H9 (cell line): Measurements from ENCODE around the gene DSG2. TPM values are rescaled to one million over a fixed set of nuclear protein-coding genes. Genes with fewer than 3 reads are reported as not detected.

Source experiments
- DNase-seq: peaks from one replicate; pipeline ENCODE4 v3.0.0-alpha.2; 2017
- H2AFZ ChIP-seq: one replicate; pipeline ENCODE4 v1.6.1; 2013; ENCODE audit warnings: mild to moderate bottlenecking, low read length, control low read depth, moderate library complexity
- H2AK5ac ChIP-seq: 2 replicates; pipeline ENCODE4 v1.6.1; 2013; ENCODE audit warnings: low read length, control low read depth, mixed read lengths; ENCODE audit not compliant: insufficient read length
- H2BK120ac ChIP-seq: one replicate; pipeline ENCODE4 v1.6.1; 2013; ENCODE audit warnings: low read depth, mild to moderate bottlenecking, low read length, control low read depth, inconsistent platforms; ENCODE audit not compliant: poor library complexity, severe bottlenecking
- H2BK12ac ChIP-seq: 2 replicates; pipeline ENCODE4 v1.6.1; 2013; ENCODE audit warnings: low read length, control low read depth, mixed read lengths, low read depth; ENCODE audit not compliant: insufficient read length
- H2BK15ac ChIP-seq: 2 replicates; pipeline ENCODE4 v1.6.1; 2013; ENCODE audit warnings: low read depth, low read length, control low read depth
- H2BK20ac ChIP-seq: one replicate; pipeline ENCODE4 v1.6.1; 2013; ENCODE audit warnings: low read depth, mild to moderate bottlenecking, low read length, control low read depth, inconsistent platforms; ENCODE audit not compliant: poor library complexity, severe bottlenecking
- H2BK5ac ChIP-seq: 2 replicates; pipeline ENCODE4 v1.6.1; 2013; ENCODE audit warnings: low read length, control low read depth, mixed read lengths; ENCODE audit not compliant: insufficient read length
- H3K14ac ChIP-seq: 2 replicates; pipeline ENCODE4 v1.6.1; 2013; ENCODE audit warnings: low read length, control low read depth; ENCODE audit not compliant: insufficient read depth
- H3K18ac ChIP-seq: 2 replicates; pipeline ENCODE4 v1.6.1; 2013; ENCODE audit warnings: low read depth, mild to moderate bottlenecking, mixed read lengths, low read length, control low read depth; ENCODE audit not compliant: insufficient read length
- H3K23ac ChIP-seq: 2 replicates; pipeline ENCODE4 v1.6.1; 2013; ENCODE audit warnings: low read length, control low read depth, mixed read lengths, low read depth; ENCODE audit not compliant: insufficient read length
- H3K23me2 ChIP-seq: 2 replicates; pipeline ENCODE4 v1.6.1; 2013; ENCODE audit warnings: low read depth, mild to moderate bottlenecking, mixed read lengths, low read length, control low read depth; ENCODE audit not compliant: insufficient read length, poor library complexity, severe bottlenecking
- H3K27ac ChIP-seq: 2 replicates; pipeline ENCODE4 v1.5.1; 2013; ENCODE audit warnings: low read length, control low read depth, mixed read lengths, low read depth; ENCODE audit not compliant: insufficient read length
- H3K27me3 ChIP-seq: 2 replicates; pipeline ENCODE4 v1.6.1; 2013; ENCODE audit warnings: low read length, control low read depth, inconsistent platforms; ENCODE audit not compliant: insufficient read depth
- H3K4ac ChIP-seq: 2 replicates; pipeline ENCODE4 v1.6.1; 2013; ENCODE audit warnings: low read depth, mild to moderate bottlenecking, control low read depth, inconsistent platforms, low read length, moderate library complexity
- H3K4me1 ChIP-seq: 2 replicates; pipeline ENCODE4 v1.6.1; 2013; ENCODE audit warnings: low read length, control low read depth, inconsistent platforms; ENCODE audit not compliant: insufficient read depth
- H3K4me2 ChIP-seq: 2 replicates; pipeline ENCODE4 v1.6.1; 2013; ENCODE audit warnings: low read length, control low read depth, mixed read lengths; ENCODE audit not compliant: insufficient read length, insufficient read depth
- H3K56ac ChIP-seq: 2 replicates; pipeline ENCODE4 v1.6.1; 2013; ENCODE audit warnings: low read depth, mild to moderate bottlenecking, mixed read lengths, low read length, control low read depth; ENCODE audit not compliant: insufficient read length
- H3K79me1 ChIP-seq: 2 replicates; pipeline ENCODE4 v1.6.1; 2013; ENCODE audit warnings: low read depth, mild to moderate bottlenecking, moderate library complexity, low read length, control low read depth, inconsistent platforms; ENCODE audit not compliant: insufficient read depth, poor library complexity, severe bottlenecking
- H3K79me2 ChIP-seq: 2 replicates; pipeline ENCODE4 v1.6.1; 2013; ENCODE audit warnings: low read length, control low read depth, inconsistent platforms; ENCODE audit not compliant: insufficient read depth
- H3K9ac ChIP-seq: 2 replicates; pipeline ENCODE4 v1.6.1; 2013; ENCODE audit warnings: low read length, control low read depth, mixed read lengths; ENCODE audit not compliant: insufficient read length; ENCODE audit errors: extremely low read depth
- H3K9me3 ChIP-seq: one replicate; pipeline ENCODE4 v1.6.1; 2013; ENCODE audit warnings: low read depth, low read length, inconsistent platforms; ENCODE audit not compliant: control insufficient read depth
- H3T11ph ChIP-seq: one replicate; pipeline ENCODE4 v1.6.1; 2013; ENCODE audit warnings: mild to moderate bottlenecking, low read length, control low read depth, inconsistent platforms
- H4K20me1 ChIP-seq: one replicate; pipeline ENCODE4 v1.6.1; 2013; ENCODE audit not compliant: control insufficient read depth, insufficient read length, insufficient read depth
- H4K5ac ChIP-seq: 2 replicates; pipeline ENCODE4 v1.6.1; 2013; ENCODE audit warnings: low read depth, mild to moderate bottlenecking, mixed read lengths, low read length, control low read depth; ENCODE audit not compliant: insufficient read length
- H4K8ac ChIP-seq: replicated peaks from 2 replicates; pipeline ENCODE4 v1.6.1; 2013; ENCODE audit warnings: low read length, control low read depth, mixed read lengths, low read depth; ENCODE audit not compliant: insufficient read length
- H4K91ac ChIP-seq: 2 replicates; pipeline ENCODE4 v1.6.1; 2013; ENCODE audit warnings: low read depth, mild to moderate bottlenecking, moderate library complexity, mixed read lengths, low read length, control low read depth; ENCODE audit not compliant: insufficient read length
- H3K27ac Mint-ChIP-seq, 3 experiments: 2 replicates in 2 of 3; 3 replicates in 1 of 3; pipeline ENCODE4 v1.8.0; 2020 to 2021; ENCODE audit warnings: mixed read lengths in 3 of 3, mild to moderate bottlenecking in 1 of 3, moderate library complexity in 1 of 3
- H3K27me3 Mint-ChIP-seq: 2 replicates; pipeline ENCODE4 v1.8.0; 2021; ENCODE audit warnings: low read depth, mild to moderate bottlenecking, moderate library complexity, mixed read lengths
- H3K36me3 Mint-ChIP-seq, 3 experiments: 2 replicates in 2 of 3; 3 replicates in 1 of 3; pipeline ENCODE4 v1.8.0; 2020 to 2021; ENCODE audit warnings: low read depth in 3 of 3, mixed read lengths in 3 of 3; ENCODE audit not compliant: insufficient read depth in 1 of 3
- H3K4me1 Mint-ChIP-seq, 2 experiments: 2 replicates each; pipeline ENCODE4 v1.8.0; 2020; ENCODE audit warnings: mixed read lengths in 2 of 2
- H3K4me3 Mint-ChIP-seq, 2 experiments: 2 replicates in 1 of 2; 3 replicates in 1 of 2; pipeline ENCODE4 v1.8.0; 2020 to 2021; ENCODE audit warnings: mild to moderate bottlenecking in 2 of 2, mixed read lengths in 2 of 2, moderate library complexity in 1 of 2
- H3K9me3 Mint-ChIP-seq, 2 experiments: 2 replicates in 1 of 2; 3 replicates in 1 of 2; pipeline ENCODE4 v1.8.0; 2020; ENCODE audit warnings: mild to moderate bottlenecking in 2 of 2, mixed read lengths in 2 of 2, moderate library complexity in 1 of 2
- WGBS: extraction: QIAGEN DNeasy Blood & Tissue Kit; methylation state at CpG from one replicate; pipeline ENCODE4 v1.1.7; 2013; ENCODE audit warnings: missing lambda C conversion rate, low lambda C conversion rate, mixed read lengths; ENCODE audit not compliant: insufficient read length; ENCODE audit errors: extremely low coverage; 5-methylcytosine and 5-hydroxymethylcytosine counted together
- total RNA-seq: library from RNA; stranded (reverse); gene quantifications from 2 replicates; pipeline ENCODE4 v1.2.1, GENCODE V29; 2021
- TF ChIP-seq, protein P1 (sequence below): fragments of 200-600 bp; sonication (generic); conservative IDR thresholded peaks from 3 replicates; pipeline ENCODE4 v1.8.0; 2021; ENCODE audit warnings: antibody characterized with exemption, mild to moderate bottlenecking

The DSG2 gene
- total RNA-seq, 1 experiment from 2014 or later = 107 TPM

DNA sequence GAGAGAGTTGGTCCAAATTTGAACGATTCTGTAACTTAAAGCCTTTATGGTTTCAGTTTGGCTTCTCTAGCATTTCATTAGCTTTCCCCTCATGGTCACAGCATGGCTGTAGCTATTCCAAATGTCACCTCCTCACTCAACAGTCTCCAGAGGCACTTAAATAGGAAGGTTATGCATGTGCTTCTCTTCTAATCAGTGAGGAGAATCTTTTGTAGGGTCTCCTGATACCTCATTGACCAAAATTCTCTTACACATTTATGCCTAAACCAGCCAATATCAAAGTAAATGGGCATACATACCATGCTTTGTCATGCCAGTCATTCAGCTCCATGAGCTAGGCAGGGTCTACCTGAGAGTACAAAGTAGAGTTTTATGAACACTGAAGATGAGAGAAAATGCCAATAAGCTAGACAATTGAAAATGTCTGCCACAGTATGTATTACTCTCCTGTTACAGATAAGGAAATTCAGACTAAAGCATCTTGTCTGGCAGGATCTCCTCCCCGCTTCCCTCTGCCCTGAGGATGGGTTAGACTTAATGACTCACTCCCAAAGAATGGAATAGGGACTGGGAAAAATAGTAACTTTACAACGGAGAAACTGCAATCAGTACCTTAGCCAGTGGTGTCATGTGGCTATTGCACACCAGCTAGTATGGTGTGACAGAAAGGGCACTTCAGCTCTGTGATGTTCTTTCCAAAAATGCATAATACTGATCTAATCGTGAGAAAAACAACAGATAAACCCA, 15.4 kb downstream of the DSG2 start:
- Mint-ChIP-seq H3K27me3 (no peaks in the 10 kb centered on the region), H3K27ac (peak overlapping the region in 2 of 3 experiments; percentile 10 to 27; a peak in 2 of 7 replicates), H3K4me3 (no peak overlapping the region), H3K4me1 (peaks cover 24 to 34% of the 10 kb centered on the region in 2 experiments), H3K9me3 (no peaks in the 10 kb centered on the region), H3K36me3 (peaks cover 0 to 5% (median 2%) of the 10 kb centered on the region in 3 experiments; a peak in 4 of 7 replicates)
- H3K9ac ChIP-seq = no peak overlapping the region
- no peak overlapping the region for H3K18ac ChIP-seq
- no peak overlapping the region for H4K91ac ChIP-seq
- H2BK5ac ChIP-seq = no peak overlapping the region
- H3K23me2 ChIP-seq = no peaks in the 10 kb centered on the region
- H2AK5ac ChIP-seq = no peak overlapping the region
- no peaks in the 10 kb centered on the region for H4K20me1 ChIP-seq
- no peak overlapping the region for H4K5ac ChIP-seq
- H3K27ac ChIP-seq = no peak overlapping the region
- TF ChIP-seq, protein P1, sequence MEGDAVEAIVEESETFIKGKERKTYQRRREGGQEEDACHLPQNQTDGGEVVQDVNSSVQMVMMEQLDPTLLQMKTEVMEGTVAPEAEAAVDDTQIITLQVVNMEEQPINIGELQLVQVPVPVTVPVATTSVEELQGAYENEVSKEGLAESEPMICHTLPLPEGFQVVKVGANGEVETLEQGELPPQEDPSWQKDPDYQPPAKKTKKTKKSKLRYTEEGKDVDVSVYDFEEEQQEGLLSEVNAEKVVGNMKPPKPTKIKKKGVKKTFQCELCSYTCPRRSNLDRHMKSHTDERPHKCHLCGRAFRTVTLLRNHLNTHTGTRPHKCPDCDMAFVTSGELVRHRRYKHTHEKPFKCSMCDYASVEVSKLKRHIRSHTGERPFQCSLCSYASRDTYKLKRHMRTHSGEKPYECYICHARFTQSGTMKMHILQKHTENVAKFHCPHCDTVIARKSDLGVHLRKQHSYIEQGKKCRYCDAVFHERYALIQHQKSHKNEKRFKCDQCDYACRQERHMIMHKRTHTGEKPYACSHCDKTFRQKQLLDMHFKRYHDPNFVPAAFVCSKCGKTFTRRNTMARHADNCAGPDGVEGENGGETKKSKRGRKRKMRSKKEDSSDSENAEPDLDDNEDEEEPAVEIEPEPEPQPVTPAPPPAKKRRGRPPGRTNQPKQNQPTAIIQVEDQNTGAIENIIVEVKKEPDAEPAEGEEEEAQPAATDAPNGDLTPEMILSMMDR = no peak
- peaks cover 3% of the 10 kb centered on the region for H3K79me1 ChIP-seq
- no peak overlapping the region for H3K4me2 ChIP-seq
- no peak overlapping the region for H3K14ac ChIP-seq
- H3K27me3 ChIP-seq = no peaks in the 10 kb centered on the region
- no peak overlapping the region for H3K56ac ChIP-seq
- no peak overlapping the region for H2BK120ac ChIP-seq
- no peak overlapping the region for H4K8ac ChIP-seq
- no peak overlapping the region for H2BK15ac ChIP-seq
- DNase-seq = no peak
- WGBS = no CpG with 5 or more reads among the region's 4 CpGs
- peaks cover 17% of the 10 kb centered on the region; the same call in 1 of the 2 replicates for H3K79me2 ChIP-seq
- peaks cover 6% of the 10 kb centered on the region; the same call in 1 of the 2 replicates for H3K4me1 ChIP-seq
- H2BK12ac ChIP-seq = no peak overlapping the region
- no peak overlapping the region for H3T11ph ChIP-seq
- no peak overlapping the region for H2BK20ac ChIP-seq
- H3K23ac ChIP-seq = no peak overlapping the region
- H2AFZ ChIP-seq = no peak overlapping the region
- H3K4ac ChIP-seq = no peak overlapping the region
- H3K9me3 ChIP-seq = no peaks in the 10 kb centered on the region
